TTC549 (cell line): ENCODE data around the gene VMP1.
"Not testable (repeated sequence)": the region's sequence is repeated elsewhere in the genome, so short reads cannot be mapped to it uniquely, and the experiment has no call there.

Experiments used
- FAIRE-seq: peaks from 2 replicates; lab custom pipeline; 2012; peaks lifted over from hg19 to GRCh38; lab: Jason Lieb, UNC

VMP1 gene

DNA sequence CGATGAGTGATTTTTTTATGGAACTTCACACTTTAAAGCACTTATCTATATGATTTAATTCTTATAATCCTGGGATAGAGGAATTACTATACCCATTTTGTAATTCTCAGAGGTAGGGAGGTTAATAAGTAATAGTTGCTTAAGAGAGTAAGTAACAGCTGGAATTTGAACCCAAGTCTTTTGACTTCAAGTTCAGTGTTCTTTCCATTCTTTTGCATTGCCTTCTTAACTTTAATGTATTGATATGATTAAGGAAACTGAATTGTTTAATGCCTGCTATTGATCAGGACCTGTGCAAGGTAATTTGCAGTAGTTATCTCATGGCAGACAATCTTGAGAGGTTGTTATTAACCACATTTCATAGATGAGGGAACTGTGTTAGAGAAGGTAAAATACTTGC, 106.8 kb downstream of the VMP1 start:
- no peak for FAIRE-seq

DNA sequence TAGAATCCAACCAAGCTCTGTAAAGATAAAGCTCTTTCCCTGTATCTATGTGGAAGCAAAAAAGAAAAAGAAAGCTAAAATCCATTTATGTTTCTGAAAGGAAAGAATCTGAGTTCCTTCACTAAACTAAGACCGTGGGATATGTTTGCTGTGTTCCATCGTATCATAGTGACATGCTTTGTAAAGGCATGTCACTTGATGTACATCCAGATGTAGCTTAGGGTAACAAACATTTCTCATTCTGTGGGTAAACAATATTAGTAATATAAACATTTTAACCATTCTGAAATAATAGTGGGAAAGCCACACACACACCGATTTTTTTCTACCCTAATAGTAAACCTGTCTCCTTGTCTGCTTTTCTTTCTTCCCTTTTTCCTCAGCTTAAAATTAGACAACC, 107.2 kb downstream of the VMP1 start:
- FAIRE-seq = peak; percentile 11

DNA sequence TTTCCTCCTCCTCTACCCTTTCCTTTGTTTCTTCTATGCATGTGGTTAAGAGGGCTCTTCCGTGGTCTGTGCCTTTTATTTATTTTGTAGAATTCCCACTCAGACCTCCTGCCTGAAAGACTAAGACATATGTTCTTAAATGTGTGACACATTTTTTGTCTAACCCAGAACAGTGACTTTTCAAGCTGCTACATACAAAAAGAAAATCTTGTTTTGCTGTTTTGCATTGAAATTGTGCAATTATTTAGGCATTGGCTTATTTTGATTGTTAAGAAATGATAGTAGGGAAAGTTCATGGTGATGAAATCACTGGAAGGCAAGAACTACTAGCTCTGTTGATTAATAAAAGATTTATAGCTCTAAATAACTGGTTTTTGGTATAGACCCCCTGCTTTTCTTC, 108.5 kb downstream of the VMP1 start:
- FAIRE-seq = no peak

DNA sequence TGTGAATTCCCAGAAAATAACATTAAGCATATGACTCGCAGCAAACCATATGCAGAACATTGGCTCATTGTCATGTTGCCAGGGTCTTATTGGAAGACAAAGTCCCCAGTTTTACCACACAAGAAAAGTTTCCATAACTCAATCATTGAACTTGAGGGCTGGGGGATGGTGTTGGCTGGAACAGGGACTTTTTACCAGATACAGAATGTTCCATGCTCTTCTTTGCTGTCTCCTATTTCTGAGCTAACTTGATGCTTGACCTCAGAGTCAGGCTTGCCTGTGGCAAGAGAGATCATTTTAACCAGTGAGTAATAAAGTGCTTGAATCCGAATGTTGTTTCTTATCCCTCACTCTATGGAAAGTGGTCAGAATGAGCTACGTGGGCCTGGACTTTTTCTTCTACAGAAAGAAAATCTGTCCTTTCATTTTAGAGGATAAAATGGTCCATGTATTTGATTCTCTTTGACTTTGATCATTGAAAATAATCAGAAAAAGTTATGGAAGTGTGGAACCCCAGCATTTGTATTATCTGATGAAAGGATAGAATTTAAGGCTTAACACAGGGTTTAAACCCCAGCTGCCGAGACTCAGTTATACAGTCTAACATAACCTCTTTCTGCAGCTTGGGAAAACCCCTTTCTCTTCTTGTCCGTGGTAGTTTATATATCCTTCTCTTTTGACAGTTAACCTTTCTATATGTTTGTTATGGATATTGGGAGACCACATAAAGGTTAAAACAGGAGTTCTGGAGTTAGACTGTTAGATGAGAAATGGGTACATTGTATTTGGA, 118.3 kb downstream of the VMP1 start:
- peak; percentile 54 for FAIRE-seq

DNA sequence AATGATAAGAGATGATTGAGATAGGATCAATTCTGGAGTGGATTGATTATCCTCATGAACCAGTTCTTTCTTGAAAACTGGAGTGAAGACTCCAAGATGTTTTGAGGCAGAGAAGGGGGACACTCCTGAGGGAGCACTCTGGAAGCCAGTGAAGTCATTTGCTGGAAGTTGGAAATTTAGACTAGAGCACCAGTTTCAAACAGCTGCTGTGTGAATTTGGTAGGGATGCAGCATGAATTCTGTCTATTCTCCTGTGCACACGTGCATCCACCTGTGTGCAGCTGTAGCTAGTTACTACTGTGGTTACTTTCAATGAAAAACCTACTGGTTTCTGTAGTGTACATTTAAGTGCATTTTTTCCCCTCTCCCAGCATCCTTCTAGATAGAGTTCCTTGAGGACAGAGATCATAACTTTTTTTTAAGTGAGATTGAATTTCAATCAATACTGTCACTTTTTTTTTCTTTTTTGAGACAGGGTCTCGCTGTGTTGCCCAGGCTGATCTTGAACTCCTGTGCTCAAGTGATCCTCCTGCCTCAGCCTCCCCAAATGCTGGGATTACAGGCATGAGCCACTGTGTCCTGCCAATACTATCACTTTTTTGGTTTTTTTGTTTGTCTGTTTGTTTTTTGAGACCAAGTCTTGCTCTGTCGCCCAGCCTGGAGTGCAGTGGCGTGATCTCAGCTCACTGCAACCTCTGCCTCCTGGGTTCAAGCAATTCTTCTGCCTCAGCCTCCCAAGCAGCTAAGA, 119.4 kb downstream of the VMP1 start:
- no peak for FAIRE-seq

DNA sequence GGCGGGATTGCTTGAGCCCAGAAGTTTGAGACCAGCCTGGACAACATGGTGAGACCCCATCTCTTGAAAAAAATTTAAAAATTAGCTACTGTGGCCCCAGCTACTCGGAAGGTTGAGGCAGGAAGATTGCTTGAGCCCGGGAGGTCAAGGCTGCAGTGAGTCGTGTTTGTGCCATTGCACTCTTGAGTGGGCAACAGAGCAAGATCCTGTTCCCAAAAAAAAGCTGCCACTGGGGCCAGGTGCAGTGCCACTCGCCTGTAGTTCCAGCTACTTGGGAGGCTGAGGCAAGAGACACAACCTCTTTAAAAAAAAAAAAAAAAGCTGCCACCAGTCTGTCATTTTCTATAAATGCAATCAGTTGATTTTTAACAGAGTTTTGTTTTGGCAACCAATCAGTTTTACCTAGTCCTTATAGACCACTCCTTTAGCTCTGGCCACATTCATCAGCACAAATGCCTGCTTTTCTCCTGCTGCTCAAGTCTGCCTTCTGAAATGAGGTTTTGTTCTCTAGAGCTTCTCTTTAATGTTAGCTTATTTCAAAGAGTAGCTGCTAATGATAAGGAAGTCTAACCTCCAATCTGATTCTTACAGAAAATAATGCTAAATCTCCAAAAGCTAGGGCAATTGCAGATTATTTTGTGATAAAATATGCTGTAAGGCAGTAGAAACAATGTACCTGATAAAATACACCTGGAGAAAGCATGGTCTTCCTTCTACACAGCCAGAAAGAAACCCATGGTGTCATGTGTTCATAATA, 120.4 kb downstream of the VMP1 start:
- no peak for FAIRE-seq

DNA sequence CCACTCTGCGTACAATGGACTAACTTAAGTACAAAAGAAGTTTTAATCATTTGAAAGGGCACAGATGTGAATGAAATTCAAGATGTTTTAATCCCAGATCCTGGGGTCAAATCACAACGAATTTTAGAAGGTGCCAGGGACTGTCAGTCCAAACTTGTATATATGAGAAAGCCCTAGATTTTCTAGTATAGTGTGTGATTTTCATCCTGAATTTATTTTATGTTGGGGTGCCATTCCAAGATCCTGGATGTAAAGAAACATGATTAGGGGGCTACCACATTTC, 121.0 kb downstream of the VMP1 start:
- no peak for FAIRE-seq

DNA sequence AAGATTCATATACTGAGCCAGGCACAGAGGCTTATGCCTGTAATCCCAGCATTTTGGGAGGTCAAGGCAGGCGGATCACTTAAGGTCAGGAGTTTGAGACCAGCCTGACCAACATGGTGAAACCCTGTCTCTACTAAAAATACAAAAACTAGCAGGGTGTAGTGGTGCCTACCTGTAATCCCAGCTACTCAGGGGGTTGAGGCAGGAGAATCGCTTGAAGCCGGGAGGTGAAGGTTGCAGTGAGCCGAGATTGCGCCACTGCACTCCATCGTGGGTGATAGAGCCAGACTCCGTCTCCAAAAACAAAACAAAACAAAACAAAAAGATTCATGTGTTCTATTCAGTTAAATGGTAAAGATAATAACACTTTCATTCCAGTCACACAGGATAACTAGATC, 121.4 kb downstream of the VMP1 start:
- FAIRE-seq = not testable (repeated sequence)

DNA sequence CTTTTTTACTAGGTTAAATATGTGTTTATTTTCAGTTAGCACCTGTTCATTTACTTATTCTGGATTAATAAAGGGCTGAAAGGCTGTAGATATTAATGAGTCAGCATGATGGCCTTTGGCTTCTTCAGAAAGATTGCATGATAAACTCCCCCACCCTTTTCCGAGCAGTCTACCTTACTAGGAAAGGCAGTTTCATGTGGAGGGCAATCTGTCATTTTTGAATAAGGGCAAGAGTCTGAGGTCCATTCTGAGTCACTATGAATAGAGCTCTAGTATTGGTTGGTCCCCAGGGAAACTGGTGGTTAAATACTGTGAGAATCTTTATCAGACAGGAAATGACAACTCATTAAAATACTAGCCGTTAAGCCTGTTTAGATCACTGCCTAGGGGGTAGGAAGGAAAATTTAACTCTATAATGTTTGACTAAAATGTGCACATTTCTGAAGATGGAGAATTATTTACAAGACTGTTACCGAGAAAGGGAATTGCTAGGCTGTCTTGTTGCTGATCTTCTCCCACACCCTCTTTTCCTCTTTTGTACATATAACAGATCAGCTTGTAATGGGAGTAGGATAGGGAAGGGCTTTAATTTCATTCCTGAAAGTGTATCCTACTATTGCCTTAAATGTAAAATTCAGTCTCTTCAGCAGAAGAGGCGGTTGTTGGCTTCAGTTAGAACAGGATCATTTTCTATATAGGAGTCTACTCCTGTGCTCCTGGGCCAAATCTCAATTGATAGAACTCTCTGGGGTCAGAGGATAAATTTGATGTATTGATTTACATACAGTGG, 122.0 kb downstream of the VMP1 start:
- peak; percentile 97 for FAIRE-seq

DNA sequence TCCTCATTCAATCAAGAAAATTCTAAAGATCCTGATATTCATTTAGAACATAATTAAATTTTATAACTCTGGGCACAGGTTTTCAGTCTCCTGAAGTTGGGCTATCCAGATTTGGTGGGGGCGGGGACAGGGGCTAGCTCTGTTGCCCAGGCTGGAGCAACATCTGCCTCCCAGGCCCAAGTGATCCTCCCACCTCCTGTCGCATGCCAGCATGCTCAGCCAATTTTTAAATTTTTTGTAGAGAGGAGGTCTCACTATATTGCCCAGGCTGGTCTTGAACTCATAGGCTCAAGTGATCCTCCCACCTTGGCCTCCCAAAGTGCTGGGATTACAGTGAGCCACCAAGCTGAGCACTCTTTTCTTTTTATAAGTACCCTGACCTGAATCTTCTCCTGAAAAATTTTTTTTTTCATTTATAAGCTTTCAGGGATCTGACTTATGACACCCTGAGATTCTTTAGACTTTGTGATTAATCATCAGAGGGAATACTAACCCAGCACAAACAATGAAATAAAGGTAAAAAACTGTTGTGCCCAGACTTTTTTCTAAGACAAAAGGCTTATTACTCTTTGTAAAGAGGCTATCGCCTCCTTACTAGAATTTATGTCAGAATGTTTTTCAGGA, 122.7 kb downstream of the VMP1 start:
- FAIRE-seq = no peak

DNA sequence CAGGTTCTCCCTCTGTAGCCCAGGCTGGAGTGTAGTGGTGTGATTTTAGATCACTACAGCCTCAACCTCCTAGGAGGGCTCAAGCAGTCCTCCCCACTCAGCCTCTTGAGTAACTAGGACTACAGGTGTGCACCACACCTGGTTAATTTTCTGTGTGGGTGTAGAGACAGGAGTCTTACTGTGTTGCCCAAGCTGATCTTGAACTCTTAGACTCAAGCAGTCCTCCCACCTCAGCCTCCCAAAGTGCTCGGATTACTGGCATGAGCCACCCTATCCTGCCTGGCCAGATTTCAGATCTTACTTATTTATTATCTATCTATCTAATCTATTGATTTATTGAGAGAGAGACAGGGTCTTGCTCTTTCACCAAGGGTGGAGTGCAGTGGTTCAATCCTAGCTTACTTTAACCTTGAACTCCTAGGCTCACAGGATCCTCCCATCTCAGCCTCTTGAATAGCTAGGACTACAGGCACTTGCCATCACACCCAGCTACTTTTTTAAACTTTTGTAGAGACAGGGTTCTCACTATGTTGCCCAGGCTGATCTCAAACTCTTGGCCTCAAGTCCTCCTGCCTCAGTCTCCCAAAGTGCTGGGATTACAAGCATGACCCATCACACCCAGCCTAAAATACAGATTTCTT, 123.5 kb downstream of the VMP1 start:
- no peak for FAIRE-seq

DNA sequence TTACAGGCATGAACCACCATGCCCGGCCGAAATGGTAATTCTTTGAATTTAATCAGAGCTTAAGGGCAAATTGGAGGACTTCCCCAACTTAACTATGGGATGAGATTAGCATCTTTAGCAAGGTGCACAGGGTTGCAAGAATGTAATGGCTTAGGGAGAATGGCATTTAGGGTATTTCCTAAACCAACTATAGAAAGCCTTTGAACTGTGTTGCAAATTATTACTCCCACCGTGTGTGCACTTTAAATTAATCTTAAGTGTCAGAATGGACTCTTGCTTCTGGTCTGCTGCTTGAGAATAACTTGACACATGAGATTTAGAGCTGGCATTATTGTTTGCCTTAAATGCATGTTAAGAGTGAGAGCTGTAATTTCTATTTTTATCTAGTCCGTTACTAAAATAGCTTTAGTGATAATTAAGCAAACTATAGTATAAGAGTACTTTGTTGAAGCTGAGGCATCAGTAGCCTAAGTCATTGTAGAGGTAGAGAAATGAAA, 125.5 kb downstream of the VMP1 start:
- no peak for FAIRE-seq

DNA sequence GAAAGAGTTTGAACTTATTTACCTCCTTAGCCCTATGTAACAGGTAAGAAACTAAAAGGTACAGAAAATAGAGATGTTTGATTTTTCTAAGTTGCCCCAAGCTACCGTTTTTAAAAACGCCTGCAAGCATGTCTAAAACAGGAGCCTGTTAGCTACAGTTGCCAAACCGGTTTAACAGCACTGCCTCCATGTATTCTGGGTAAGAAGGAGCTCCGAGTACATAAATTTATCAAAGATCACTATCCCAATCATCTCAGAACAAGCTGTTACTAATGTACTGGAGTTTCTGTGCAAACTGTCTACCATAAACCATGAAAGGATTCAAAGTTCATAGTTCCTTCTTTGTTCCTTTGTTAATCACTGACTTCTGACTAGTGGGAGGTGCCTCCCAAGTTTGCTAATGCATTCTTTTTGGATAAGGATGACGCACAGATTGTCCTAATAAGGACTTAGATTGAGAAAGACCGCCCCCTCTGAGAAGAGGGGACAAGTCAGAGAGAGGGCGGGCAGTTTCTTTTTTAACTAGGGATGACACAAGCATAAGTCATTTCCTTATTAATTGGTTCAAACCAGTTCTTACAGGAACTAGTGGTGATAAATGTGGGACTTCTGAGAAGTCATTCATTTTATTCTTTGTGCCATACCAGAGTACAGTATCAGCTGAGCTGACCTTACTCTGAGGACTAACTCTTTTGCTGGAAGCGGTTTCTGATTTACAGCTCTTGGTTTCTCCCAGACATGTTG, 130.0 kb downstream of the VMP1 start:
- peak; percentile 98 for FAIRE-seq

DNA sequence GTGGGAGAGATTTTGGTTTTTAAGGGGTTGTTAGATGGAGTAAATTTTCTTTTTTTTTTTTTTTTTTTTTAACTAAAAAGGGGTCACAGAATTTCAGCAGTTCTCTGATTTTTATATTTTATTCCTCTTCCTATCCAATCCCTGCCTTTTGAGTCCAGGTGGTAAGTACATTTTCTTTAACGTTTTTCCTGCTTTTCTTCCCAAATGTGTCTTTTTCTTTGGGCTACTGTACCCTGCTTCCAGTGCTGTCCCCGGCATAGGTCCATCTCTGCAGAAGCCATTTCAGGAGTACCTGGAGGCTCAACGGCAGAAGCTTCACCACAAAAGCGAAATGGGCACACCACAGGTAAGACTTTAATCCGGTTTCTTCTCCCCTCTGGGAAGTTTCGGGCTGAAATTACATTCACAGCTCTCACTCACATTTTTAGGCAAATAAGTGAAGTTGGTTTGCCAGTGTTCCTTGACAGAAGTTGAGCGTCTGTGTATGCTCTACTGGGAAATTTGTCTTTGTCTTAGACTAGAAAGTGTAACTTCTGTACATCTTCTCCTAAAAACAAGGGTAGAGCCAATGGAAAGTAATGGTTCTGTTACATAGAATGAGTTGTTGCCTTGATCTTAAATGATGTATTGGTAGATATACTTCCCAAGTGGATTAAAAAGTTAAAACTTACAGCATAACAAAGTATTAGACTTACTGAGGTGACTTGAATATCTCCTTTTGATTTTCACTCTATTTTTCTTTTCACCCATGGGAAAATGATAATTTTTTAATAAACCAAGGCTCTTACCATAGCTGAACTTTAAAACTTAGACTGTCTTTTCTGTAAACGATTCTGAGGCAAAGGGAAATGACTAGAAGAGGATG, 130.8 kb downstream of the VMP1 start:
- no peak for FAIRE-seq

DNA sequence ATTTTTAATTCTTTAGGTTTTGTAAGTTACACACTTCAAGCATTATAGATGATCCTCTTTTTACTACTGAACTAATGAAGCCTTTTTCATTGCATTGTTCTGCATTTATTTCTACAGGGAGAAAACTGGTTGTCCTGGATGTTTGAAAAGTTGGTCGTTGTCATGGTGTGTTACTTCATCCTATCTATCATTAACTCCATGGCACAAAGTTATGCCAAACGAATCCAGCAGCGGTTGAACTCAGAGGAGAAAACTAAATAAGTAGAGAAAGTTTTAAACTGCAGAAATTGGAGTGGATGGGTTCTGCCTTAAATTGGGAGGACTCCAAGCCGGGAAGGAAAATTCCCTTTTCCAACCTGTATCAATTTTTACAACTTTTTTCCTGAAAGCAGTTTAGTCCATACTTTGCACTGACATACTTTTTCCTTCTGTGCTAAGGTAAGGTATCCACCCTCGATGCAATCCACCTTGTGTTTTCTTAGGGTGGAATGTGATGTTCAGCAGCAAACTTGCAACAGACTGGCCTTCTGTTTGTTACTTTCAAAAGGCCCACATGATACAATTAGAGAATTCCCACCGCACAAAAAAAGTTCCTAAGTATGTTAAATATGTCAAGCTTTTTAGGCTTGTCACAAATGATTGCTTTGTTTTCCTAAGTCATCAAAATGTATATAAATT, 132.3 kb downstream of the VMP1 start:
- no peak for FAIRE-seq

DNA sequence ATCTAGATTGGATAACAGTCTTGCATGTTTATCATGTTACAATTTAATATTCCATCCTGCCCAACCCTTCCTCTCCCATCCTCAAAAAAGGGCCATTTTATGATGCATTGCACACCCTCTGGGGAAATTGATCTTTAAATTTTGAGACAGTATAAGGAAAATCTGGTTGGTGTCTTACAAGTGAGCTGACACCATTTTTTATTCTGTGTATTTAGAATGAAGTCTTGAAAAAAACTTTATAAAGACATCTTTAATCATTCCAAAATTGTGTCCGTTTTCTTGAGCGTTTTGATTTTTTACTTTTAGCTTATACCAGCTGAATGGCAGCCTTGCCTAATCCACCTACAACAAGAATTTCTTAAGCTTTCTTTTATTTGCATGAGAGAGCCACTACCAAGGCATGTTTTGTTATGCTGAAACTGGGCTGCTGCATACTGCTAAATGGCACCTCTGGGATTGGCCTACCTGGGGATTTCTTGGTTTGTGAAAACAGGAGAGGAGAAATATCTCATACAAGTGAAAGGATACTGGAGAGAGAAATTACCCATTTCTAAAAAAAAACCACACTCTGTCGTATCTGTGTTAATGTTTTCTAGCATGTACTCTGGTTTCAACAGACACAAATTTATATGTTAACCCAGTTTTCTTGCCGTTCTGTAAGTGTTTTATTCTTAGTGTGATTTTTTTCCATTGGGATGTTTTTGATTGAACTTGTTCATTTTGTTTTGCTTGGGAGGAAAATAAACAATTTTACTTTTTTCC, 133.1 kb downstream of the VMP1 start:
- FAIRE-seq = no peak

DNA sequence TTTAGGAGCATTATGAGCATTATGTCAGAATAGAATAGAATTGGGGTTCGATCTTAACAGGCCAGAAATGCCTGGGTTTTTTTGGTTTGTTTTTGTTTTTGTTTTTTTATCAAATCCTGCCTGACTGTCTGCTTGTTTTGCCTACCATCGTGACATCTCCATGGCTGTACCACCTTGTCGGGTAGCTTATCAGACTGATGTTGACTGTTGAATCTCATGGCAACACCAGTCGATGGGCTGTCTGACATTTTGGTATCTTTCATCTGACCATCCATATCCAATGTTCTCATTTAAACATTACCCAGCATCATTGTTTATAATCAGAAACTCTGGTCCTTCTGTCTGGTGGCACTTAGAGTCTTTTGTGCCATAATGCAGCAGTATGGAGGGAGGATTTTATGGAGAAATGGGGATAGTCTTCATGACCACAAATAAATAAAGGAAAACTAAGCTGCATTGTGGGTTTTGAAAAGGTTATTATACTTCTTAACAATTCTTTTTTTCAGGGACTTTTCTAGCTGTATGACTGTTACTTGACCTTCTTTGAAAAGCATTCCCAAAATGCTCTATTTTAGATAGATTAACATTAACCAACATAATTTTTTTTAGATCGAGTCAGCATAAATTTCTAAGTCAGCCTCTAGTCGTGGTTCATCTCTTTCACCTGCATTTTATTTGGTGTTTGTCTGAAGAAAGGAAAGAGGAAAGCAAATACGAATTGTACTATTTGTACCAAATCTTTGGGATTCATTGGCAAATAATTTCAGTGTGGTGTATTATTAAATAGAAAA, 133.8 kb downstream of the VMP1 start:
- FAIRE-seq = not testable (repeated sequence)
